ENCODE measurements around the gene SRP72. TPM values are rescaled to one million over a fixed set of nuclear protein-coding genes. Genes with fewer than 3 reads are reported as not detected.

The SRP72 gene, protein sequence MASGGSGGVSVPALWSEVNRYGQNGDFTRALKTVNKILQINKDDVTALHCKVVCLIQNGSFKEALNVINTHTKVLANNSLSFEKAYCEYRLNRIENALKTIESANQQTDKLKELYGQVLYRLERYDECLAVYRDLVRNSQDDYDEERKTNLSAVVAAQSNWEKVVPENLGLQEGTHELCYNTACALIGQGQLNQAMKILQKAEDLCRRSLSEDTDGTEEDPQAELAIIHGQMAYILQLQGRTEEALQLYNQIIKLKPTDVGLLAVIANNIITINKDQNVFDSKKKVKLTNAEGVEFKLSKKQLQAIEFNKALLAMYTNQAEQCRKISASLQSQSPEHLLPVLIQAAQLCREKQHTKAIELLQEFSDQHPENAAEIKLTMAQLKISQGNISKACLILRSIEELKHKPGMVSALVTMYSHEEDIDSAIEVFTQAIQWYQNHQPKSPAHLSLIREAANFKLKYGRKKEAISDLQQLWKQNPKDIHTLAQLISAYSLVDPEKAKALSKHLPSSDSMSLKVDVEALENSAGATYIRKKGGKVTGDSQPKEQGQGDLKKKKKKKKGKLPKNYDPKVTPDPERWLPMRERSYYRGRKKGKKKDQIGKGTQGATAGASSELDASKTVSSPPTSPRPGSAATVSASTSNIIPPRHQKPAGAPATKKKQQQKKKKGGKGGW
- 48.6 TPM for total RNA-seq

DNA sequence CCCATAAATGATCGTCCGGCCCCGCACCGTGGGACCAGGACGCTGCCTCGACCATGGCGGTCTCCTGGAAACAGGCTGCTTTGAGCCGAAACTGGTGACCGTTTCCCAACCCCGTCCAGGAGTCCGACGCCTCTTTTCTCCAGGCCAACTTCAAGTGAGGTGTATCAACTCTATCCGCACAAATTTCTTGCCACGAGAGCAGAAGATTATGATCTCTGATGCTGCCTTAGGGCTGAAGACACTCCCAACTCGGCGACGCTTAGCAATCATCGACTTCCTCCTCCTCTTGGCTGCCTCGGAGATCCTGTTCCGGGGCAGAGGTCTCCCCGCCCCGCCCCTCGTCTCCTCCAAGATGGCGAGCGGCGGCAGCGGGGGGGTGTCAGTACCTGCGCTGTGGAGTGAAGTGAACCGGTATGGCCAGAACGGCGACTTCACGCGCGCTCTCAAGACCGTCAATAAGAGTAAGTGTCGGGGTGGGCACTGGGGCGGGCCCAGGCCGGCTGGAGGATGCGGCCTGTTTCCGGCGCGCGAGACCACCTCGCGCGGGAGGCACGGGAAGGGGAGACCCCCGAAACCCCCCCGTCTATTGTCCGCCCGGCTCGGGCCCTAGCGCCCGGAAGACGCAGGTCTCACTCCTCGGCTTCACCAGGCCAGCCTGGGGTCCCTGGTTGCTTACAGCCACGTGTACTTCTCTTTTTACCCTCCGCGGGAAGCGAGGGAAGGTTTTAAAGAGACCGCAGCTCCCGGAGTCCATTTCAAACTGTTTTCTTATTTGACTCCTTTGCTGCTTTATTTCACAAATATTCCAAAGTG, at the start of gene SRP72:
Gene SRP72 (plus strand): TSS at position 334 of the 813 bp plus-strand sequence. CDS start 19 bp downstream, at position 353.

DNA sequence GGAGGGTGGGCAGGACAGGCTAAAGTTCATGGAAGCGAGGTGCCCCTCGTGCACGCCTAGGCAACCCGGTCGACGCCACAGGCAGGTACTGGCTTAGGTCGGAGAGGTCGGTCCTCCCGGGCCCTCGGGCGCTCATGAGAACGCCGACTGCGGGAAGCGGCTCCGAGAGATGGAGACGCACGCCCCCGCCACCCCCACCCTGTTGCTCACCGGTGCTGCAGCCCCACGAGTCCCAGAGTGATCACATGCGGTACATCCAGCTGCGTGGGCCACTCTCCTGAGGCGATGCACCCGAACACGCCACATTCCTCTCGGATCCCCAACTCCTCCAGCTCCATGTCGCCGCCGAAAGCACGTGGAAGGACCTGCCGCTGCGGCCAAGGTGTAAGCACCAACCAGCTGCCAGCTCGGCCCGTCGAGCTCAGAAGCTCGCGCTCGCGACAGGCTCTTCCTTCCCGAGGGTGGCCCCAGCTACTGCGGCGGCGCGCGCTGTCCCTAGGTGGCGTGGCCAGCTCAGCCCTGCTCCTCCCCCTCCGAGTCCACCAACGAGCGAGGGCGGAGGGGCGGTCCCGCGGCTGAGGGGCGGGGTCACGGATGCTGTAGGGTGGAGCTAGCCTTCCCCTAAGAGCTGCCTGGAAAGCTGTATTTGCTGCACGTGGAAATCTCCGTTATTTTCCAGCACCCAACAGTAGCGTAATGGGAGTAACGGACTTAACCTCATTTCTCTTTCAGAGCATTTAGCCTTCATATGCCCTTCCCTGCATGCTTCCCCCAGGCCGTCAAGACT, 32.1 kb upstream of the SRP72 start, which contains the start of gene PPAT:
Gene PPAT (minus strand): TSS at position 476 of the 787 bp plus-strand sequence. CDS start 138 bp downstream, at position 338.

DNA sequence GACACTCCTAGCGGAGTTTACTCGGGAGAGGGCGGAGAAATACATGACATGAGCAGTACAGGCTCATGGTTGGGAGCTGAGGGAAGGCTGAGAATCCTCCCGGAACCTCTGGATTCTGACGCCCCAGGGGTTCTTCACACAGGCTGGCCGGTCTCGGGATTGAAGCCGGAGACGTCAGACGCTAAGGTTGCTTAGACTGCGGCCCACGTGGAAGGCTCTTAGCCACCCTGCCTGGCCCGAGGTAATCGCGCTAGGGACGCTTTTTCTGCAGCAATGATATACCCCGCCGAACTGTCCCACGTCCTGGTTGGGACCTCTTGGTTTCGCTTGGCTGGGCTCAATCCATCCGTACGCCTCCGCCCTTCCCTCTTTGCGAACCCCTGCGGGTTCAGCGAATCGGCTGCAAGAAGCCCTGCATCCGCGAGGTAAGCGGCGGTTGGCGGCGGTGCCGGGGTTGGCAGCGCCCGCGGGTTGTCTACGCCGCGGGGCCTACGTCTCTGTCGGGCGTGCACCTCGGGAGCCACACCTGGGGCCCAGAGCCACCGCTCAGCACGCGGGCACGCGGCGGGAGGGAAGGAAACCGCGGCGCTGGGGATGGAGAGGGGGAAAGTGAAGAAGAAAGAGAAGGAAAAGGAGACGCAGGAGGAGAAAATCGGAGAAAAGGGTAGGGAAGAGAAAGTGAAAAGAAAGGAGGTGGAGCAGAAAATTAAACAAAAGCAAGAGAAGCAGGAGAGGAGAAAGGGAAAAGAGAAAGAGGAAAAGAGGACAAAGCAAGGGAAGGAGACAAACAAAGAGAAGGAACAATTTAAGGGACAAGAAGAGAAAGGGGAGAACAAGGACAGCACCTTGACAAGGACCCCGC, 38.1 kb downstream of the SRP72 start, which contains the start of gene ARL9:
Gene ARL9 (plus strand): TSS at position 523 of the 862 bp plus-strand sequence. CDS start 72 bp downstream, at position 595.

Other genes with a start within 250 kb of the SRP72 start
- 18.9 TPM for gene AASDH, start 80.1 kb upstream of the SRP72 start, total RNA-seq
- 13.3 TPM for gene PPAT, start 32.0 kb upstream of the SRP72 start, total RNA-seq
- gene PAICS, start 31.4 kb upstream of the SRP72 start, total RNA-seq = 31.8 TPM
- gene ARL9, start 38.2 kb downstream of the SRP72 start, total RNA-seq = 0.41 TPM
- gene HOPX, start 213.7 kb downstream of the SRP72 start, total RNA-seq = 25.7 TPM